ENCODE measurements around the gene MTUS2. TPM values are rescaled to one million over a fixed set of nuclear protein-coding genes. Genes with fewer than 3 reads are reported as not detected.

The MTUS2 gene
- total RNA-seq, 4 donors from 2014 or later = 0.16 to 0.75 (median 0.24) TPM

DNA sequence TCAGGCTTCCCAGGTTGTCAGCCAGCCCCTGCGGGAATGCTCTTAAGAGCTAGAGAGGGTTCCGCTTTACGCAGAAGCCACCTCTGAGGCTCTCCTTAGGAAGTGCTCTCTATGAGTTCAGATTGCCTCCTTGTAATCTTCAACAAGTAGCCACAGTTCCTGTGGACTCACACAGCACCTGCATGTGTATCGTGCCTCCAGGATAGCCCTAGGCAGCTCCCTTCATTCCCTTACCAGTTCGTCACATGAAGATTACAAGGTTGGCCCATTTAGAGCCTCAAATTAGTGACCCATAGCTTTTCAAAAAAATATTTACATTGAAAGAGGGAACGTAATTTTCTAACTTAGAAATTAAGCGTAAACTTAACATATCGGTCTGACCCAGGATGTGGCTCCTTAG, 284.3 kb downstream of the MTUS2 start:
- Histone ChIP-seq H3K27me3 (no peaks in the 10 kb centered on the region), H3K4me1 (no peaks in the 10 kb centered on the region), H3K9me3 (no peaks in the 10 kb centered on the region), H3K36me3 (no peaks in the 10 kb centered on the region), H3K27ac (no peak overlapping the region), H3K4me3 (no peak overlapping the region)
- 66 to 87% methylated on average over 4 to 8 of the region's 8 CpGs for WGBS, 2 donors (ENCODE audit: low coverage in 1 of 2)
- in situ Hi-C loops (cut with MboI; ENCODE audit: low pct_ligation_motif_present in 1 of 4, low pct_unique_long_range_greater_than_20kb in 1 of 4, low sequenced_read_pairs in 3 of 4) = loop anchor here in 1 of 4 donors (10.0 kb wide), 1 partner anchor 60 kb away; no protein-coding TSS in a partner anchor
- no peak for DNase-seq
- TF ChIP-seq CTCF (IDR thresholded peaks at IDR 0.05) = no peak
- TF ChIP-seq POLR2AphosphoS5 (IDR thresholded peaks at IDR 0.05) = no peak
- TF ChIP-seq POLR2A (IDR thresholded peaks at IDR 0.05) = no peak
- no peak for TF ChIP-seq EP300 (IDR thresholded peaks at IDR 0.05; ENCODE audit: low read depth)
- intact Hi-C loops (cut with DNase I; ENCODE audit: low total_unique reads) = no loop called here

DNA sequence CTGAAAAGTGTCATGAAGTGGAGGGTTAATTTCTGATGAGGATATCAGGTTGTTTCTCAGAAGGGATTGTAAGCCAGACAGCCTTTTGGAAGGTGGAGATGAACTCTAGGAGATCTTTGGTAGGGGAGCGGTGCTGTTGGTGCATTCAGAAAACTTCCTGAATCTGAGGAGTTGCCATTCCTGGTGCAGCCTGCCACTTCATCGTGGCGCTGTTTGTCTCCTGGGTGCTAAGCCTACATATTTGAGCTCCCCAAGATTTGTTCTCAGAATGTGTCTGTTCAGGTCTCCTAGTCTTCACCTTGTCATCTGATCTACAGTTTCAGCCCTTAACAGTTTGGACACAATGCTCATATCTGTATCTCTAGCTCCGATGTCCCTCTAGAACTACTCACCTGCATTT, 285.6 kb downstream of the MTUS2 start:
- no peaks in the 10 kb centered on the region for H3K27me3 ChIP-seq
- H3K27ac ChIP-seq = no peak overlapping the region
- no peaks in the 10 kb centered on the region for H3K36me3 ChIP-seq
- DNase-seq = no peak
- H3K4me3 ChIP-seq = no peak overlapping the region
- no peak for TF ChIP-seq POLR2A (IDR thresholded peaks at IDR 0.05)
- no peak for TF ChIP-seq POLR2AphosphoS5 (IDR thresholded peaks at IDR 0.05)
- no peak for TF ChIP-seq CTCF (IDR thresholded peaks at IDR 0.05)
- TF ChIP-seq EP300 (IDR thresholded peaks at IDR 0.05; ENCODE audit: low read depth) = no peak
- 70 to 100% methylated on average over 1 to 4 of the region's 4 CpGs for WGBS, 2 donors (ENCODE audit: low coverage in 1 of 2)
- no peaks in the 10 kb centered on the region for H3K4me1 ChIP-seq
- no peaks in the 10 kb centered on the region for H3K9me3 ChIP-seq
- intact Hi-C loops (cut with DNase I; ENCODE audit: low total_unique reads) = no loop called here
- in situ Hi-C loops (cut with MboI; ENCODE audit: low pct_ligation_motif_present in 1 of 4, low pct_unique_long_range_greater_than_20kb in 1 of 4, low sequenced_read_pairs in 3 of 4) = loop anchor here in 1 of 4 donors (10.0 kb wide), 1 partner anchor 59 kb away; no protein-coding TSS in a partner anchor

DNA sequence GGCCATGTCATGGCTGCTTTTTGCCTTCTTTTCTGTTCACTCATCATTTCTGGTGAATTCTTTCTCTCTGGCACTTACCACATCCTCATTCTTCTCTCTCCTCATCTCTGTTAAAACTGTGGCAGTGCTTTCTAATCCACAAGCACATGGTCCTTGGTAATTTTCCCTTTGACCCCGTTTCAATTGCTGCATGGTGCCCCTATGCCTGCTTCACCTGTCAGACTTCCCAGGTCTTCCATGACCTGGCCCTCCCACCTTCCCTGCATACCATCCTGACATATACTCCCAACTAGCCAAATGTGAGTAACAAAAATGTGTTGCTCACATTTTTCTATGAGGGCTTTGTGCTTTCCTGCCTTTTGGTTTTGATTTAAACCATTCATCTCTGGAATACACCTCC, 286.5 kb downstream of the MTUS2 start:
- in situ Hi-C loops (cut with MboI; ENCODE audit: low pct_ligation_motif_present in 1 of 4, low pct_unique_long_range_greater_than_20kb in 1 of 4, low sequenced_read_pairs in 3 of 4) (loop anchor here in 1 of 4 donors (10.0 kb wide), 1 partner anchor 58 kb away; no protein-coding TSS in a partner anchor), intact Hi-C loops (cut with DNase I; ENCODE audit: low total_unique reads) (no loop called here)
- no peak overlapping the region for H3K4me3 ChIP-seq
- H3K9me3 ChIP-seq = no peaks in the 10 kb centered on the region
- H3K4me1 ChIP-seq = no peaks in the 10 kb centered on the region
- H3K27me3 ChIP-seq = no peaks in the 10 kb centered on the region
- WGBS, 2 donors (ENCODE audit: low coverage in 1 of 2) = 33 to 45% methylated on average over 1 of the region's 1 CpG
- no peak for DNase-seq
- no peaks in the 10 kb centered on the region for H3K36me3 ChIP-seq
- H3K27ac ChIP-seq = no peak overlapping the region
- TF ChIP-seq POLR2AphosphoS5 (IDR thresholded peaks at IDR 0.05) = no peak
- no peak for TF ChIP-seq CTCF (IDR thresholded peaks at IDR 0.05)
- TF ChIP-seq POLR2A (IDR thresholded peaks at IDR 0.05) = no peak
- no peak for TF ChIP-seq EP300 (IDR thresholded peaks at IDR 0.05; ENCODE audit: low read depth)

GRCh38 chr13:29108068-29108786, 288.1 kb downstream of the MTUS2 start:
- no peak for TF ChIP-seq POLR2AphosphoS5 (IDR thresholded peaks at IDR 0.05)
- TF ChIP-seq EP300 (IDR thresholded peaks at IDR 0.05; ENCODE audit: low read depth) = no peak
- TF ChIP-seq POLR2A (IDR thresholded peaks at IDR 0.05) = no peak
- no peak for TF ChIP-seq CTCF (IDR thresholded peaks at IDR 0.05)
- Histone ChIP-seq H3K27ac (no peak overlapping the region), H3K4me3 (no peak overlapping the region), H3K9me3 (no peaks in the 10 kb centered on the region), H3K27me3 (no peaks in the 10 kb centered on the region), H3K36me3 (no peaks in the 10 kb centered on the region), H3K4me1 (no peaks in the 10 kb centered on the region)
- WGBS, 2 donors (ENCODE audit: low coverage in 1 of 2) = 34 to 59% methylated on average over 3 to 4 of the region's 4 CpGs
- intact Hi-C loops (cut with DNase I; ENCODE audit: low total_unique reads) = no loop called here
- DNase-seq = no peak
- in situ Hi-C loops (cut with MboI; ENCODE audit: low pct_ligation_motif_present in 1 of 4, low pct_unique_long_range_greater_than_20kb in 1 of 4, low sequenced_read_pairs in 3 of 4) = loop anchor here in 1 of 4 donors (10.0 kb wide), 1 partner anchor 57 kb away; no protein-coding TSS in a partner anchor
